GM23248 (cell line): ENCODE measurements around the gene ERI2.

Experiments
- EZH2 ChIP-seq: fragments of 200-600 bp; sonication (generic); IDR thresholded peaks from 2 replicates; pipeline ENCODE4 v1.6.1; 2018; ENCODE audit warnings: antibody characterized with exemption, mild to moderate bottlenecking; ENCODE audit not compliant: insufficient read depth, poor library complexity, severe bottlenecking
- EZH2phosphoT487 ChIP-seq: fragments of 200-600 bp; sonication (generic); IDR thresholded peaks from 2 replicates; pipeline ENCODE4 v1.6.1; 2018; ENCODE audit warnings: antibody characterized with exemption, moderate library complexity, mild to moderate bottlenecking, low read depth; ENCODE audit not compliant: insufficient read depth

- TF ChIP-seq EZH2phosphoT487 = no peak
- TF ChIP-seq EZH2 = no peak
These were observed 32.0 kb upstream of the ERI2 start for GRCh38 chr16:20838240-20838639.
